Neural crest cell (in vitro differentiated cells): ENCODE measurements around the gene ENPP1. TPM values are rescaled to one million over a fixed set of nuclear protein-coding genes. Genes with fewer than 3 reads are reported as not detected.

ENCODE experiments used
- DNase-seq: peaks from one replicate; pipeline ENCODE4 v3.0.0; 2021; ENCODE audit warnings: low read depth, mixed read lengths, low spot score
- H3K27ac Mint-ChIP-seq: one replicate; pipeline ENCODE4 v1.8.0; 2021; ENCODE audit warnings: mild to moderate bottlenecking, mixed read lengths; ENCODE audit not compliant: unreplicated experiment
- H3K27me3 Mint-ChIP-seq: 2 replicates; pipeline ENCODE4 v1.8.0; 2021; ENCODE audit warnings: low read depth, mild to moderate bottlenecking, mixed read lengths
- H3K36me3 Mint-ChIP-seq: 2 replicates; pipeline ENCODE4 v1.8.0; 2021; ENCODE audit warnings: low read depth, mild to moderate bottlenecking, mixed read lengths
- H3K4me1 Mint-ChIP-seq: 2 replicates; pipeline ENCODE4 v1.8.0; 2021; ENCODE audit warnings: mixed read lengths
- H3K4me3 Mint-ChIP-seq: one replicate; pipeline ENCODE4 v1.8.0; 2021; ENCODE audit warnings: mild to moderate bottlenecking, mixed read lengths
- H3K9me3 Mint-ChIP-seq: 2 replicates; pipeline ENCODE4 v1.8.0; 2021; ENCODE audit warnings: mixed read lengths
- microRNA-seq: library from miRNA; unstranded; fragments of <30 nt; microRNA quantifications from one replicate; pipeline ENCODE4, GENCODE V29; 2020
- total RNA-seq: library from RNA; stranded (reverse); gene quantifications from 2 replicates; pipeline ENCODE4 v1.2.1, GENCODE V29; 2021
- TF ChIP-seq, protein P1 (sequence below): fragments of 200-600 bp; sonication (generic); conservative IDR thresholded peaks from 2 replicates; pipeline ENCODE4 v1.5.0; 2021; ENCODE audit warnings: antibody characterized with exemption, mild to moderate bottlenecking

Gene ENPP1
- total RNA-seq, 1 donor from 2014 or later = 4.9 TPM

DNA sequence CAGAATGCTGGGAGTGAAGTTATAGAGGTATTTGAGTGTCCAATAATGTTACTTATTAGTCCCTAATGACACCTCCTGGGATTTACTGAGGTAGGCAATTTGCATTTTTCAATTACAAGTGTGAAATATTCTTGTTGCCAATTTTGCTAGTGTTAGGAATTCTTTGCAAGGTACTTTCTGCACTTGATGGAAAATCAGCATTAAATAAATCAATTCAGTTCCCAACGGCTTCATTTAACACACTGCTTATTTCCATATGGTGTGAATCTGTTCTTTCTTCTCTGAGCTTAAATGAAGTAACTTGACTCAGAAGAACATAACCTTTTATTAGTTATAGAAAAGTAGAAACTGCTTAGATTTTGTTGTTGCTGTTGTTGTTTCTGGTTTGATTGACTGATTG, 122.2 kb downstream of the ENPP1 start:
- no peak for DNase-seq
- H3K36me3 Mint-ChIP-seq = no peaks in the 10 kb centered on the region
- H3K4me1 Mint-ChIP-seq = no peaks in the 10 kb centered on the region
- H3K27ac Mint-ChIP-seq = no peak overlapping the region
- H3K4me3 Mint-ChIP-seq = no peak overlapping the region
- H3K9me3 Mint-ChIP-seq = no peaks in the 10 kb centered on the region
- no peaks in the 10 kb centered on the region for H3K27me3 Mint-ChIP-seq
- TF ChIP-seq, protein P1, sequence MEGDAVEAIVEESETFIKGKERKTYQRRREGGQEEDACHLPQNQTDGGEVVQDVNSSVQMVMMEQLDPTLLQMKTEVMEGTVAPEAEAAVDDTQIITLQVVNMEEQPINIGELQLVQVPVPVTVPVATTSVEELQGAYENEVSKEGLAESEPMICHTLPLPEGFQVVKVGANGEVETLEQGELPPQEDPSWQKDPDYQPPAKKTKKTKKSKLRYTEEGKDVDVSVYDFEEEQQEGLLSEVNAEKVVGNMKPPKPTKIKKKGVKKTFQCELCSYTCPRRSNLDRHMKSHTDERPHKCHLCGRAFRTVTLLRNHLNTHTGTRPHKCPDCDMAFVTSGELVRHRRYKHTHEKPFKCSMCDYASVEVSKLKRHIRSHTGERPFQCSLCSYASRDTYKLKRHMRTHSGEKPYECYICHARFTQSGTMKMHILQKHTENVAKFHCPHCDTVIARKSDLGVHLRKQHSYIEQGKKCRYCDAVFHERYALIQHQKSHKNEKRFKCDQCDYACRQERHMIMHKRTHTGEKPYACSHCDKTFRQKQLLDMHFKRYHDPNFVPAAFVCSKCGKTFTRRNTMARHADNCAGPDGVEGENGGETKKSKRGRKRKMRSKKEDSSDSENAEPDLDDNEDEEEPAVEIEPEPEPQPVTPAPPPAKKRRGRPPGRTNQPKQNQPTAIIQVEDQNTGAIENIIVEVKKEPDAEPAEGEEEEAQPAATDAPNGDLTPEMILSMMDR = no peak

DNA sequence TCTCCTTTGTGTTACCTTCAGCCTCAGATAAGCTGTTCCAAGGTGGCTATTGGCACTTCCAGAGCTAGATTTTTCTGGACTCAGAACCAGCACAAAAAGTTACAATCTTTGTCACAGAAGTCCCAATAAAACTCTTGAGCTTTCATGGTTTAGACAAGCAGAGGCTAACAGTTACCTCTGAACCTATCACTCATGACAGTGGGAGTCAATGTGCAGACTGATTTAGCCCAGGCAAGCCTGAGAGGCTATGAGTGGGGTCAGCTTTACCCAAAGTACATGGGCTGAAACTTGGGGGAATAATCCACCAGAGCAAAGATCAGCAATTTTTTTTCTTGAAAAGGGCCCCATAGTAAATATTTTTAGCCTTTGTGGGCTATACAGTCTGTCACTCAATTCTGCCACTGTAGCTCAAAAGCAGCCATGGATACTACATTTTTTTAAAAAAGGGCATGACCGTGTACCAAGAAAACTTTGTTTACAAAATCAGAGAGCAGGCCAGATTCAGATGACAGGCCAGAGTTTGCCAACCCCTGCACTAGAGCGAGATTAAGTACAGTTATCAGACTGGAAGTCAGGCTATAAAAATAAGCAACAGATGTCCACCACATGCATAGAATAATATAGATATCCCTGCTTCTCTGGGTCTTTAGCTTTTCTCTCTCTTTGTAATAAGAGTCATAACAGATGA, 123.4 kb downstream of the ENPP1 start:
- no peak overlapping the region for H3K27ac Mint-ChIP-seq
- H3K4me1 Mint-ChIP-seq = no peaks in the 10 kb centered on the region
- no peaks in the 10 kb centered on the region for H3K36me3 Mint-ChIP-seq

DNA sequence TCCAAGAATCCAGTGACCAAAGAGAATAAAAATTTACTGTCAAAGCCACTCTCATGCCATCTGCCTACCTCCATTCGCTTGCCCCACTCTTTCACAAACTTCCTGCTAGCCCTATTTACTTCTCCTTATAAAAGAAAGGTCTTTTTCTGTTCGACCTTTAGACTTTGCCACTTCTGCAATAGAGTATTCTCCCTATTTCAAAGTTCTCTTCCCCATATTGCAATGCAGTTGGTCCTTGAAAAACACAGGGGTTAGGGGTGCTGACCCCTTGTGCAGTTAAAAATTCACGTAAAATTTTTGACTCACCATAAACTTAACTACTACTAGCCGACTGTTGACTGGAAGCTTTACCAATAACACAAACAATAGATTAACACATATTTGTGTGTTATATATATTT, 128.3 kb downstream of the ENPP1 start:
- no peak for DNase-seq
- peaks cover 4% of the 10 kb centered on the region for H3K9me3 Mint-ChIP-seq
- H3K4me3 Mint-ChIP-seq = no peak overlapping the region
- TF ChIP-seq, protein P1 = no peak
- no peaks in the 10 kb centered on the region for H3K4me1 Mint-ChIP-seq
- no peaks in the 10 kb centered on the region for H3K27me3 Mint-ChIP-seq
- no peaks in the 10 kb centered on the region for H3K36me3 Mint-ChIP-seq
- H3K27ac Mint-ChIP-seq = no peak overlapping the region

More for the DNA sequence above, 123.4 kb downstream of the ENPP1 start:
- TF ChIP-seq, protein P1 = no peak
- H3K4me3 Mint-ChIP-seq = no peak overlapping the region
- H3K9me3 Mint-ChIP-seq = no peaks in the 10 kb centered on the region
- no peak for DNase-seq
- H3K27me3 Mint-ChIP-seq = no peaks in the 10 kb centered on the region

DNA sequence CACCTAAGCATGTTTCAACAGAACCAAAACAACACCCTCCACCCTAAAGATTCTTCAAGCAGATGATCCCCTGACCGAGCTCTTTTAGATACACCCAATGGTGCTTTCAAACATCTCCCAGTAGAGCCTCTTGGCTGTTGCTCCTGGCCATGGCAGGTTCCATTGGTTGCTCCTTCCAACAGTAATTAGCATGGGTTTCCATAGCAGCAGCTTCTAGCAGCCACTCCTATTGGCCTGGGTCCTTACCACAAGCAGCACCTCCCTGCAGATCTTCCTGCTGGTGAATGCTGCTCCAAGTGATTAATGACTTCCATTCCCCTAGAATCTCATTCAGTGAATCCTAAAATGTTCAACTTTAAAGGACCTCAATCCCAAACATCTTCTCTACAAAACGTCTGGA, 129.4 kb downstream of the ENPP1 start:
- Mint-ChIP-seq H3K9me3 (peaks cover 4% of the 10 kb centered on the region), H3K27ac (no peak overlapping the region), H3K4me1 (no peaks in the 10 kb centered on the region), H3K27me3 (no peaks in the 10 kb centered on the region), H3K4me3 (no peak overlapping the region), H3K36me3 (no peaks in the 10 kb centered on the region)
- no peak for DNase-seq
- TF ChIP-seq, protein P1 = no peak

DNA sequence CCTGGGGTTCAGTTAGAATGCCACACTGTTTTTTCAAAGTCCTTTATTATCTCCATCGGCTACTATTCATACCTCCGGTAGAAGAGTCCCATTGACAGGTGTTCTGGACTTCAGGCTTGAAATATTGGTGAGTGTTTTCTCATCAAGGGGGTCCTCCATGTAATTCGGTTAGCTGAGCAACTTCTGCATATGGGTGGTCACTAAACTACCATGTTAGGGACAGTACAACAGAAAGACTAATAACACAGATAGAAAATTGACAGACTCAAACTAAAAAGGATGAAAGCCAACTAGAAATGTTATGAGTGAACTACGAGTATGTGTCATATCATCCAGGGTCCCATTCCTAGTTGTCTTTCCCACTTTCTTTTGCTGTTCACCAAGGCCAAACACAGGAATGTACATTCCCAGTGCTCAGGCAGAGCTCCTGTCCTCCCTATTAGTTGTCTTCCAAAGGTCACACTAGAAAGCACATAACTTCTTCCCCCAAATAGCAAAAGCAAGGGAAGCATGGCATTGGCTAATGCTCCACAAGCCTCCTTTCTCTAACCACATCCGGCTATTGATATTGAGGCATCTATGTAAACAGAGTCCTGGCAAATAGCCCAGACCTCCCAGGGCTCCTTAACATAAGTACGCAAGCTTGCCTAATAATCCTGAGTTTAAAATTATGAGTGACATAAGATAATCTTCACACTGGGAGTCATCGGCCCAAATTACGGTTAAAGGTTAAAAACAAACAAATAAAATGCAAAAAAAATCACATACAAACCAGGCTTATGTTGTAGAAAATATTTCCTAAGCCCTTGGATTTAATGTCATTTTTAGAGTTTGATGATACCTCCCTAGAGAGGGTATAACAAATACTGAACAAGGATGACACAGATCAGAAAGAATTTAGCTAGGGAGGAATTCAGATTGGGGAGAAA, 130.1 kb downstream of the ENPP1 start:
- TF ChIP-seq, protein P1 = no peak
- Mint-ChIP-seq H3K4me1 (no peaks in the 10 kb centered on the region), H3K27ac (no peak overlapping the region), H3K4me3 (no peak overlapping the region), H3K27me3 (no peaks in the 10 kb centered on the region), H3K36me3 (no peaks in the 10 kb centered on the region), H3K9me3 (peaks cover 4% of the 10 kb centered on the region)
- no peak for DNase-seq

Small RNAs within 50 kb of the gene (microRNA-seq; reads per million reads assigned to microRNA genes)
- not detected for gene MIR548H5

Other genes with a start within 250 kb of the ENPP1 start
- not detected in 2 replicates for gene ARG1, start 234.8 kb upstream of the ENPP1 start, total RNA-seq
- 30.0 and 30.5 TPM in 2 replicates for gene MED23, start 179.8 kb upstream of the ENPP1 start, total RNA-seq
- 0.14 and 0.20 TPM in 2 replicates for gene ENPP3, start 170.7 kb upstream of the ENPP1 start, total RNA-seq
- not detected in 2 replicates for gene OR2A4, start 106.6 kb upstream of the ENPP1 start, total RNA-seq
- not detected in 2 replicates for gene CTAGE9, start 97.0 kb upstream of the ENPP1 start, total RNA-seq
- gene CCN2, start 143.4 kb downstream of the ENPP1 start, total RNA-seq = 20.3 and 24.2 TPM in 2 replicates